ENCODE data around the gene CACNA1G.

Gene CACNA1G

DNA sequence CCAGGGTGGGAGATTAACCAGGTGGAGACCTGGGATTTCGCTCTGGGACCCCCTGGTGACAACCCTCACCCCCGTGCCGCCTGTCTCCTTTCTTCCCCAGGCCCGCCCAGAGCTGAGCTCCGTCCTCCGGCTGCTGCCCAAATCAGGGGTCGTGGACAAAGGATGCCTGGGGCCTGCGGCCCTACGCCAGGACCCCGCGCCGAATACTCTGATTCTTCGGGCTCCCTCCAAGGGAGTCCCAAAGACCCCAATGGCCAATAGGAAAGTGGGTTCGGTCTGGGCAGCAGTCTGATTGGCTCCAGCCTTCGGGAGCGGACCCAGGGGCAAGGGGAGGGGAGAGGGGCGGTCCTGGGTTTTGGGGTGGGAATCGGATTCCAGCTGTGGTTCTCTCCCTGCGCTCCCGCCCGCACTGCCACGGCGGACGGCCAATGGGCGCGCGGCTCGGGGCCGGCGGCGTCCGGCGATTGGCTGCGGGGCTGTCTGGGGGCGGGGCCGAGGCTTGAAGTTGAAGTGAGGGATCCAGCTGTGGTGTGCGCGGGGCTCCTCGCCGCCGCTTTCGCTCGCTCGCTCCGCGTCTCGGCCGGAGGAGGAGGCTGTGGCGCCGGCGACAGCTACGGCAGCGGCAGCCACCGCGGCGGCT, at the start of gene CACNA1G:
Gene CACNA1G (plus strand): TSS at position 531 of the 640 bp plus-strand sequence. CDS start 745 bp downstream, outside the sequence.
- no peak for DNase-seq (ENCODE audit: low read depth)

- DNase-seq (ENCODE audit: low read depth), result no peak
These were observed 49.5 kb upstream of the CACNA1G start for GRCh38 chr17:50511058-50511457.

DNA sequence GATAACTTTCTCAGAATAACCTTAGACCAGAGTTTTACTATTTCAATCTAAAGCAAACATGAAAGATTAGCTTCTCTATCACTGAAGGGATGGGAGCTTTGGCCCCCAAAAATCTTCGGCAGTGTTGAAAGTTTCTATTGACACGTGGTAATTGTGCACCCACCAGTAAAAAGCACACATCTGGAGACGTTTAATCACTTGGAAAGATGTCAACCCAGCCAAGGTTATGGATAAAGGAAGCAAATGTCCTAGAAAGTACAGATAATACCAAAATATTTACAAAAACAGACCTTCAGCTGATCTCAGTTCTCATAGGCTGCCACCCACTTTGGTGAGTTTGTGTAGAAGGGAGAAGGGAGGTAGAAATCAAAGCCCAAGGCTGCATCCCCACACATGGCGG, 47.0 kb upstream of the CACNA1G start:
- no peak for DNase-seq (ENCODE audit: low read depth)

DNA sequence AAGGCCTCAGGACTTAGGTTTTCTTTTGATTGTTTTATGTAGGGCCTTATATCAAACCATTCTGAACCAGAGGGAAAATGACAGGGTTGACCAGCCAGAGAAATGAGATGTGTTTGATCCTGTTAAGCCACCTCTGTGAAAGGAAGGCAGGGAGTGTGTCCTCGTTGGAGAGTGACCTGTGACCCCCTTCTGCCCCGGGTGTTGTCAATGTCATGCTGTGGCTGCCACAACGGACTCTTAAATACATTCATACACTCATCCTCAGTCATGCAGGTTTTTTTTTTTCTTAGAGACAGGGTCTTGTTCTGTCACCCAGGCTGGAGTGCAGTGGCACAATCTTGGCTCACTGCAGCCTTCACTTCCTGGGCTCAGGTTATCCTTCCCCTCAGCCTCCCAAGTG, 46.1 kb upstream of the CACNA1G start:
- no peak for DNase-seq (ENCODE audit: low read depth)

DNA sequence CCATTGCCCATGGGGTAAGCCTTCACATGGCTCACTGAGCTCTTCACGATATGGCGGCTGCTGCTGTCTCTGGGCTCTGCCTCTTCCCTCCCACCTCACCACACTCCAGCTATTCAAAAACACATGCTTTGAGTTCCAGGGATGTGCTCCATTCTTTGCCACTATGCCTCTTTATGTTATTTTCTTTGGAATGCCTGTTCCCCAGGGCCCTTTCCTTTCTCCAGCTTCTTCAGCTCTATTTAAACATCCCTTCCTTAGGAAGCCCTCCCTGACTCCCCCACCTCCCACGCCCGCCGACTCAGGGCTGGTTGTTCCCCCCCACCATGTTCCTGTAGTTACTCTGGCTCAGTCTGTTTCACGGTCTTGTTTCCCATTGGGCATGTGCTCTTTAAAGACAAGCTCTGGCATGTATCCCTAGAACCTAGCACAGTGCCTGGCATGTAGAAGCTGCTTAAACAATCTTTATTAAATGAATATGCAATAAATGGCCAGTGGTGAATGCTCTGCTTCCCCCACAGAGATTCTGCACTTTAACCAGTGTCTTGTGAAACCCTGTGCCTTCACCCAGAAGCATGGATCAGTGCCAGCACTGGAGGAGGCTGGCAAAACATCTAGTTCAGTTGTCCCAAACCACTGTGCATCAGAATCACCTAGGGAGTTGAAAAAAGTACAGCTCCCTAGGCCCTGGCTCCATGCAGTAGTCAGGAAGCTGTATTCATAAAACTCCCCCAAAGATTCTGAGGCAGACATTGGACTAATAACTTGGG, 45.4 kb upstream of the CACNA1G start:
- DNase-seq (ENCODE audit: low read depth), result no peak

GRCh38 chr17:50517011-50517410, 43.5 kb upstream of the CACNA1G start:
- DNase-seq (ENCODE audit: low read depth), result no peak

GRCh38 chr17:50517504-50518383, 42.8 kb upstream of the CACNA1G start:
- DNase-seq (ENCODE audit: low read depth), result no peak

DNA sequence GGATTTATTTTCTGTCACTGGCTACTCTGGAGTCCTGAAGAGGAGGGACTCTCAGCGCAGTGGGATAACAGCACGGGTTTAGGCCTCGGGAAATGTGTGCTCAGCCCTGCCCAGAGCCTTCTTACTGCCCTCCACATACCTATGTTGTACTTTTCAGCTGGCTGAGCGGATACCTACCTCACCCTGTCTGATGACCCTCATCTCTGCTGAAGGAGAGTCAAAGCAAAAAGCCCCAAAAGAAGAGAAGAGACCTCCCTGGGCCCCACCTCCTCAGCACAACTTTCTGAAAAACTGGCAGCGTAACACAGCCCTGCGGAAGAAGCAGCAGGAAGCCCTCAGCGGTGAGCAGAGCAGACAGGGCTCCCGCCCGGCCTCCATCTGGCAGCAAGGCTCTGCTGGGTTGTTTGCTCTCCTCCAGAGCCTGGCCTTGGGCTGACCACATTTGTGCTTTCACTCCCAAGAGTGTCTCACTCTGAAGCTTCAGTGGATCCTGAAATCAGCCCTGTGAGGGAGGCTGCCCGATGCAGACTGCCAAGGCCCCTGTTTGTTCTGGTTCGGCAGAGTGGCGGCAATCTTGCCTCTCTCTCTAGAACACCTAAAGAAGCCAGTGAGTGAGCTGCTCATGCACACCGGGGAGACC, 42.0 kb upstream of the CACNA1G start:
- DNase-seq (ENCODE audit: low read depth), result no peak

- DNase-seq (ENCODE audit: low read depth), result no peak
These were observed 41.2 kb upstream of the CACNA1G start for GRCh38 chr17:50519141-50519834.

GRCh38 chr17:50520483-50520882, 40.0 kb upstream of the CACNA1G start:
- DNase-seq (ENCODE audit: low read depth), result no peak

DNA sequence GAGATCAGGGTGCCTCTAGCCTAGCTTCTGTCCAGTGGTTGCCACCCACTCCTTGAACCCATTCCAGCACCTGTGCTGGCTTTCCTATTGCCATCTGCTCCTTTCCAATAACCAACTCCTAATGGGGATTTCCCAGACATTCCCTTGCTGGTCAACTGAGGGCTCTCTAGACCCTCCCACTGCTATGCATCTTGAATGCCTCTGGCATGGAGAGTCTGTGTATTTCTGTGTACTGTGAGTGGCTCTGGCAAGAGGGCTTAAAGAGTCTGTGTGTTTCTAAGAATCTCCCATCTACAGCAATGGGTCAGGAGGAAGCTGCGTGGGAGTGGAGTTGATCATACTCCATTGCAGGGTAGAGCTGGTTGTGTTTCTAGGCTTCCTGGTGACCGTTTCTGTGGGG, 39.0 kb upstream of the CACNA1G start:
- no peak for DNase-seq (ENCODE audit: low read depth)

DNA sequence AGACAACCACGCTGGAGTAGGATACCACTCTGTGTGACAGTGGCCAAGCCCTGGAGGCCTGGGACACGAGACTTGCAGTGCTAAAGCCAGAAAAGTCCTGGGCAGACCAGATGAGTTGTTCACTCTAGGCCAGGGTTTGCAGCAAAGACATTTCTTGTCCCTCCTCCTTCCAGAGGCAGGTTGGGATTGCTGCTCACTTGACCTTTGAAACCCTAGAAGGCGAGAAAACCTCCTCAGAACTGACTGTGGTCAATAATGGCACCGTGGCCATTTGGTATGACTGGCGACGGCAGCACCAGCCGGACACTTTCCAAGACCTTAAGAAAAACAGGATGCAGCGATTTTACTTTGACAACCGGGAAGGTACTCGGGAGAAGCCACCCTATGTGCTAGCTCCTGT, 37.7 kb upstream of the CACNA1G start:
- no peak for DNase-seq (ENCODE audit: low read depth)

DNA sequence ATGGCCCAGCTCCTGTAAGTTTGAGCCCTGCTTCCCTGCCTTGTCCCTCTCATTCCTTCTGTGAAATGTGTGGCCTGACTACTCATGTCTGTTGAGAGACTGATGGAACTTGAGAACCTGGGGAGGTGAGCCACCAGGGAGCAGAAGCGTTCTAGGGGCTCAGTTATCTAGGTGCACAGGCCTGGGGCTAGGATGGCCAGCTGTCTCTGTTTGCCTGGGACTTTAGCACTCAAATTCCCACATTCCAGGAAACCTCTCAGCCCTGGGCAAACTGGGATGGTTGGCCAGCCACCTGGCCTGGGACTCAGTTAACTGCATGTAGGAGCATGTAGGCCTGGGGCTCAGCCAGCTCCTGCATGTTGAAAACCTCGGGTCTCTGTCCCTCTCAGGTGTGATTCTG, 37.3 kb upstream of the CACNA1G start:
- DNase-seq (ENCODE audit: low read depth), result no peak

DNA sequence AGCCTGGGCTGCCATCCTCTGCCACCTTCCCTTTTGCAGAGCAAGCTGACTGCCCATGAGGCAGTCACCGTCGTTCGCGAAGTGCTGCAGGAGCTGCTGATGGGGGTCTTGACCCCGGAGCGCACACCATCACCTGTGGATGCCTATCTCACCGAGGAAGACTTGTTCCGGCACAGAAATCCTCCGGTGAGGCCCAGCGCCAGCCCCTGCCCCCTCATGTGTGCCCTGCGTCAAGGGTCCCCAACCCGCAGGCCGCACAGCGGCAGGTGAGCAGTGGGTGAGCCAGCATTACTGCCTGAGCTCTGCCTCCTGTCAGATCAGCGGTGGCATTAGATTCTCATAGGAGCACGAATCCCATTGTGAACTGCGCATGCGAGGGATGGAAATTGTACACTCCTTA, 35.7 kb upstream of the CACNA1G start:
- no peak for DNase-seq (ENCODE audit: low read depth)

DNA sequence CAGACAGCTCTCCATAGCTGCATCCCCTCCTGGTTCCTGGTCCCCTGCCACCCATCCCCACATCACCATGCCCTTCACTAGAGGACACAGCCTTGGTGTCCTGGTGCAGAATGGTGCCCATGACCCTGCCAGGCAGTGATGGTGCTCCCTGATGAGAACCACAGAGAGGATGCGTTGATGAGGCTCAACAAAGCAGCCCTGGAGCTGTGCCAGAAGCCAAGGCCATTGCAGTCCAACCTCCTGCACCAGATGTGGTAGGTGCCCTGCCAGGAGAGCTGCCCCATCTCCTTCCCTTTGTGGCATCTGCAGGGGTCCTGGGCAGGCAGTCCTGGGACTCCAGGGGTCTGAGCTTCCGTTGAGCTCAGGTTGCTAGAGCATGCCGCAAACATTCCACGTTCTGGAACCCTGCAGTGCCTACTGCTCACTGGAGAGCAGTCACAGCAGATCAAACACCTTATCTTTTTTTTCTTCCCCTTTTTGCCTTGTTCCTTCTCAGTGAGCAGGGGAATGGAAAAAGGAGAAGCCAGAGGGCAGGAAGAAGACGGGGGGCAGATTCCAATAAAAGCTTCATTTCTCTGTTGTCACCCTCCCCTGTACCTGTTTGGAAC, 33.3 kb upstream of the CACNA1G start:
- DNase-seq (ENCODE audit: low read depth), result no peak

DNA sequence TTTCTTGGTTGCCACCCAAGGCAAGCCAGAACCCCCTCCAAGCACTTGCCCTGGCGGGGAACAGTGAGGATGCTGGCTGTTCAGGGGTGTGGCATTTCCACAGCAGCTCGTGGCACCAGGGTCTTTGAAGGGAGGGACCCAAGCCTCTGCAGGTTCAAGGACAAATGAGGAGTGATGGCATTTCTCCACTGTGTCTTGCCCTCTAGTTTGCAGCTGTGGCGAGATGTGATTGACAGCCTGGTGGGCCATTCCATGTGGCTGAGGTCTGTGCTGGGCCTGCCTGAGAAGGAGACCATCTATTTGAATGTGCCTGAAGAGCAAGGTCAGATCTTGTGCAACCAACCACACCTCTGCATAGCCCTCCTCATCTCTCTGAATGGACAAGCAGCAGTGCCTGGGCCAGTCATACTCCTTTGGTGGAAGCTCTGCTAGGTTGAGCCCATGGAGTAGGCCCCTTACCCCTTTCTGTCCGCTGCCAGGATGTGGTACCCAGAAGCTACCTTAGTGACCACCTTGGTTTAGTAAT, 32.5 kb upstream of the CACNA1G start:
- DNase-seq (ENCODE audit: low read depth), result no peak

GRCh38 chr17:50529849-50530248, 30.7 kb upstream of the CACNA1G start:
- no peak for DNase-seq (ENCODE audit: low read depth)

DNA sequence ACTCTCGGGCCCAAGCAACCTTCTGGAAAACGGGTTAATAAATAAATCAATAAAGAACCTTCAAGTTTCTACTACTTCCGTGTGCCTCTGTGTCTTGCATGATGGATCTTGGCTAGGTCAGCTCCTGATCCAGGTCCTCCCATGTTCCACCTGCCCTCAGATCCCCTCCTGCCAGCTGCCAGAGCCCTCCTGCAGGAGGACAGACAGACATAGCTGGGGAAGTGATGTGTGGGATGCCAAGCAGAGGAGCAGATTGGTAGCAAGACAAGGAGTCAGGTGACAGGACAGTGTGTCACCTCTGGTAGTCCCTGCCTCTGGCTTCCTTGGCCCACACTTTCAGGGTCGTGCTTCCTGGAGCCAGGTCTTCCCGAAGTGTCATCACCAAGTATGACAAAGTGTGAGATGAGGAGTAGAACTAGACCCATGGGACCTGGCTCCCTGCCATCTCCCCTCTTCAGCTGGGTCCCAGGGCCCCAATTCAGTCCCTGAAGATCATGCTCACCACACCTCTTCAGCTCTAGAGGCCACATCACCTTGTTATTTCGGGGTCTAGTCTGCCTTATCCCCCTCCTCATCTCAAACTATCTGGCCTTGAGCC, 29.0 kb upstream of the CACNA1G start:
- no peak for DNase-seq (ENCODE audit: low read depth)

DNA sequence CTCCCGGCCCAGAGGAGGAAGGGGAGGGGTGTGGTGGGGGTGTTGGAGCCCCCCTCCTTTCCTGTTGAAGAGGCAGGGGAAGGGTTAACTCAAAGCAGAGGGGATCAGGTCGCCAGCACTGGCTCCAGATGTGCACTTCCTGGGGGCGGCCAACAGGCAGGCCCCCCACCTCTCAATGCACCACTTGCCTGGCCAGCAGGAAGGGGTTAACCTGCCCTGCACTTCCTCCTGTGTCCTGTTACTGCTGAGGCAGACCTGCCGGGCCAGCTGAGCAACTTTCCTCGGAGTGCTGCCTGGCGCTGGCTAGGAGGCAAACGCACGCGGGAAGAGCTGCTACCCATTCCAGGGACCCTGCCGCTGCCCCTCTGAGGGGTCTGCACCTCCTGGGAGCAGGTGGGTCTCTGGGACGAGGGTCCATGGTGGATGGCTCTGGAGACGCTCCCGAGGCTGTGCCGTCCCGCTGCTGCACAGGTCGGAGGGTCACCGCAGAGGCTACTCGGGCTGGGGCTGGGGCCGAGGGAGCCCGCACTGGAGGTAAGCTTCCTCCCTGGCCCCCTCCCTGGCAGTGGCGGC, 28.0 kb upstream of the CACNA1G start, which contains the start of gene EPN3:
Gene EPN3 (plus strand): TSS at position 284 of the 573 bp plus-strand sequence. CDS start 3,822 bp downstream, outside the sequence.
- no peak for DNase-seq (ENCODE audit: low read depth)

DNA sequence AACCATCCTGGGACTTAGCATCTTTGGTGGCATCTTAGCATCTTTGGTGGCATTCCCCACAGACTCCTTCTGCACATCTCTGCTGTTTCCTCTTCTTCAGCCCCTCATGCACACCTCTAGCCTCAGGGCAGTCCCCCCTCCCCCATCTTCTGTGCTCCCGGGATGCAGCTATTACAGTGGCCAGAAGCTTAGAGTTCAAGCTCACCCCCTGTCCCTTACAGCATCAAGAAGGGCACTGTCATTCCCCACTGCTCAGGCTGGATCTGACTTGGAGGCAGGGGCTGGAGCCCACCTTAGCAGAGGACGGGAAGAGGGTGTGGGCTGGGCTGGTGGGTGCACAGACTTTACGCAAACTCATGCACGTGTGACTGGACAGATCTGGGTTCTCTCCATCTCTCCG, 27.3 kb upstream of the CACNA1G start:
- DNase-seq (ENCODE audit: low read depth), result no peak
